ENCODE results near the gene SMIM38. TPM values are rescaled to one million over a fixed set of nuclear protein-coding genes. Genes with fewer than 3 reads are reported as not detected.

SMIM38 gene
- total RNA-seq, 1 experiment from 2014 or later: 0.54 TPM

DNA sequence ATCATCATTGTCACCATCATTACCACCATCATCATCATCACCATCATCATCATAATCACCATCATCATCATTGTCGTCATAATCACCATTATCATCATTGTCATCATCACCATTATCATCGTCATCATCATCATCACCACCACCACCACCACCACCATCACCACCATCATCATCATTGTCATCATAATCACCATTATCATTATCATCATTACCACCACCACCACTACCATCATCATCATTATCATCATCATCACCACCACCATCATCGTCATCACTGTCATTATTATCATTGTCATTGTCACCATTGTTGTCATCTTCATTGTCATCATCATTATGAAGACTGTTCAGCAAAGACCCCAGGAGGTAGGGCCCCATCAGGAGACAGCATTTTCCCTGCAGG is 33.3 kb downstream of the SMIM38 start:
- TF ChIP-seq EZH2phosphoT487 (IDR thresholded peaks at IDR 0.05; ENCODE audit: borderline replicate concordance): no peak
- TF ChIP-seq FOSL1 (IDR thresholded peaks at IDR 0.05; ENCODE audit: low read depth): no peak
- no peak for TF ChIP-seq SRF (IDR thresholded peaks at IDR 0.05; ENCODE audit: low read depth)
- TF ChIP-seq ZFX (IDR thresholded peaks at IDR 0.05): no peak
- TF ChIP-seq JUND (IDR thresholded peaks at IDR 0.05): no peak
- TF ChIP-seq, protein P1, sequence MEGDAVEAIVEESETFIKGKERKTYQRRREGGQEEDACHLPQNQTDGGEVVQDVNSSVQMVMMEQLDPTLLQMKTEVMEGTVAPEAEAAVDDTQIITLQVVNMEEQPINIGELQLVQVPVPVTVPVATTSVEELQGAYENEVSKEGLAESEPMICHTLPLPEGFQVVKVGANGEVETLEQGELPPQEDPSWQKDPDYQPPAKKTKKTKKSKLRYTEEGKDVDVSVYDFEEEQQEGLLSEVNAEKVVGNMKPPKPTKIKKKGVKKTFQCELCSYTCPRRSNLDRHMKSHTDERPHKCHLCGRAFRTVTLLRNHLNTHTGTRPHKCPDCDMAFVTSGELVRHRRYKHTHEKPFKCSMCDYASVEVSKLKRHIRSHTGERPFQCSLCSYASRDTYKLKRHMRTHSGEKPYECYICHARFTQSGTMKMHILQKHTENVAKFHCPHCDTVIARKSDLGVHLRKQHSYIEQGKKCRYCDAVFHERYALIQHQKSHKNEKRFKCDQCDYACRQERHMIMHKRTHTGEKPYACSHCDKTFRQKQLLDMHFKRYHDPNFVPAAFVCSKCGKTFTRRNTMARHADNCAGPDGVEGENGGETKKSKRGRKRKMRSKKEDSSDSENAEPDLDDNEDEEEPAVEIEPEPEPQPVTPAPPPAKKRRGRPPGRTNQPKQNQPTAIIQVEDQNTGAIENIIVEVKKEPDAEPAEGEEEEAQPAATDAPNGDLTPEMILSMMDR (IDR thresholded peaks at IDR 0.05 in 2 of 3, conservative IDR thresholded peaks at IDR 0.05 in 1 of 3; ENCODE audit: borderline replicate concordance in 1 of 3, insufficient read depth in 1 of 3, low read depth in 2 of 3, low read length in 2 of 3): no peak
- TF ChIP-seq POLR2AphosphoS5 (IDR thresholded peaks at IDR 0.05; ENCODE audit: low read depth, low read length): no peak
- no peak for TF ChIP-seq TCF7L2 (IDR thresholded peaks at IDR 0.05; ENCODE audit: borderline replicate concordance, extremely low read depth, insufficient read depth, insufficient read length)
- ChIA-PET RAD21 (ENCODE audit: low non-redundant PET in 1 of 2, low total read pairs in 2 of 2, uncharacterized antibody in 2 of 2, unreplicated experiment in 2 of 2) (no interaction called here), CTCF (no interaction called here), POLR2A (no interaction called here)
- H3K4me1 ChIP-seq (ENCODE audit: control insufficient read depth in 1 of 2, insufficient read depth in 2 of 2, low read length in 2 of 2): peaks cover 0 to 5% of the 10 kb centered on the region in 2 experiments; a peak in 1 of 4 replicates
- intact Hi-C loops (cut with micrococcal nuclease): no loop called here
- no TSS peak for BruUV-seq (replicated peaks)
- H3K36me3 ChIP-seq (ENCODE audit: control insufficient read depth in 1 of 2, insufficient read depth in 2 of 2, low read length in 2 of 2): no peaks in the 10 kb centered on the region
- no peak overlapping the region for H2AFZ ChIP-seq (ENCODE audit: low read depth, low read length, poor library complexity, severe bottlenecking)
- H3K79me2 ChIP-seq (ENCODE audit: insufficient read depth, low read length): no peaks in the 10 kb centered on the region
- H3K9me2 ChIP-seq (ENCODE audit: insufficient read depth): no peaks in the 10 kb centered on the region
- peaks cover 0 to 11% of the 10 kb centered on the region in 2 experiments; a peak in 1 of 4 replicates for H3K9me3 ChIP-seq (ENCODE audit: control insufficient read depth in 1 of 2, insufficient read depth in 1 of 2, low read depth in 1 of 2, low read length in 2 of 2)
- H3K27ac ChIP-seq (ENCODE audit: low read depth, low read length): no peak overlapping the region
- ATAC-seq (no peak), DNase-seq (ENCODE audit: low read depth, low spot score) (no peak)
- H4K20me1 ChIP-seq (ENCODE audit: insufficient read depth): no peaks in the 10 kb centered on the region
- H3K9ac ChIP-seq (ENCODE audit: low read length): no peak overlapping the region
- H3K27me3 ChIP-seq (ENCODE audit: insufficient read depth, low read length): no peaks in the 10 kb centered on the region
- no peak overlapping the region for H3K4me2 ChIP-seq (ENCODE audit: low read length)
- H3K4me3 ChIP-seq (replicated peaks in 1 of 2; ENCODE audit: low read depth in 1 of 2, low read length in 2 of 2): no peak overlapping the region
